Central memory CD8-positive, alpha-beta T cell (primary cell): Measurements from ENCODE around the gene GRIN3A.
"Not testable (repeated sequence)": the region's sequence is repeated elsewhere in the genome, so short reads cannot be mapped to it uniquely, and the experiment has no call there.

Experiments
- ATAC-seq: fragments of 150-1000 bp; cut with Tn5 transposase; replicated peaks from 2 replicates; pipeline ENCODE4 v1.10.0; 2022; ENCODE audit warnings: mild to moderate bottlenecking, moderate FRiP score, moderate number of reproducible peaks; ENCODE audit not compliant: poor library complexity, severe bottlenecking; ENCODE audit errors: extremely low read depth
- DNase-seq, 2 donors: peaks; one replicate each; pipeline ENCODE4 v3.0.0; 2021; ENCODE audit warnings: low spot score in 2 of 2
- H3K27ac Mint-ChIP-seq: one replicate; pipeline ENCODE4 v1.8.0; 2022; ENCODE audit warnings: low read depth, mild to moderate bottlenecking, moderate library complexity, mixed read lengths
- H3K27me3 Mint-ChIP-seq: one replicate; pipeline ENCODE4 v1.8.0; 2022; ENCODE audit warnings: mixed read lengths
- H3K36me3 Mint-ChIP-seq: one replicate; pipeline ENCODE4 v1.8.0; 2022; ENCODE audit warnings: mild to moderate bottlenecking, moderate library complexity, mixed read lengths; ENCODE audit not compliant: insufficient read depth
- H3K4me1 Mint-ChIP-seq: one replicate; pipeline ENCODE4 v1.8.0; 2022; ENCODE audit warnings: mixed read lengths
- H3K4me3 Mint-ChIP-seq: one replicate; pipeline ENCODE4 v1.8.0; 2022; ENCODE audit warnings: mild to moderate bottlenecking, moderate library complexity, mixed read lengths
- H3K9me3 Mint-ChIP-seq: one replicate; pipeline ENCODE4 v1.8.0; 2022; ENCODE audit warnings: mixed read lengths

The GRIN3A gene

DNA sequence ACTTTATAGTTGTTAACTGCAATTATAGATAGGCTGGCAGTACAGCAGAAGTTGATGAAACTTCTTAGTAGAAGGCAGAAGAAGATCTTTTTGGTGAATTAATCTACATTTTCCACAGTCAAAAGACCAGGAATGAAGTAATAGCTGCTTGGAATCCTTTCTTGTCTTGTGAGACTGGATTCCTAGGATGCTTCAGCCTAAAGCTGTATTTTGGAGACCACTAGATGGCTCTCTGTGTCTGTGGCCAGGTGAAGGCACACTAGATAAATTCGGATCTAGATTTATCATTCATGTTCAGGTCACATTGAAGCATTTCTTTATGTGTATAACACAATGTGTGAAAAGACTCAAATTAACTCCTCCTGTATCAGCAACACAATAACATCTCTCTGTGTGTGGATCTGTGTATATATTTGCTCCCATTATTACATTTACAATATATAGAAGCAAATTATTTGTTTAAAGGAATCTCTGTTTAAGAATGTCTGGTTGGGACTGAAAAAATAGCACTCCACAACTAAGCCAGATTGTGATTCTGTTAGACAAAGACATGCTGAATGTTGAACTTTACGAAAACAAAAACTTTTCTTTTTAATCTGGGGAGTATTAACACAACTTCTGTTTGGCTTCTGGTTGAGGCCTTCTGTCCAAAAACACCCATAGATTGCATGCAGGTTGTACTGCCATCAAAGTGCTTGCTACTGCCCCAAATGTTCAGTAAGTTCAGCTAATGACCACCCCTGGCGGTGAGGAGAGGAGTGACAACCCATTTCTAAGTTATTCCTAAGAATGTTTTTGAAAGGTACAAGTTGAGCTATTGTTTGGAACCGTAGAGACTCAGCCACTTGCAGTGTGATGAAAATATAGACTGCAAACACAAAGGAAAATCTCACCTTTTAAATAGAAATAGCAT lies 10.6 kb downstream of the GRIN3A start:
- ATAC-seq: no peak
- Mint-ChIP-seq H3K9me3 (no peaks in the 10 kb centered on the region), H3K4me3 (no peak overlapping the region), H3K4me1 (no peaks in the 10 kb centered on the region), H3K27ac (no peak overlapping the region), H3K36me3 (no peaks in the 10 kb centered on the region), H3K27me3 (no peaks in the 10 kb centered on the region)
- no peak for DNase-seq

DNA sequence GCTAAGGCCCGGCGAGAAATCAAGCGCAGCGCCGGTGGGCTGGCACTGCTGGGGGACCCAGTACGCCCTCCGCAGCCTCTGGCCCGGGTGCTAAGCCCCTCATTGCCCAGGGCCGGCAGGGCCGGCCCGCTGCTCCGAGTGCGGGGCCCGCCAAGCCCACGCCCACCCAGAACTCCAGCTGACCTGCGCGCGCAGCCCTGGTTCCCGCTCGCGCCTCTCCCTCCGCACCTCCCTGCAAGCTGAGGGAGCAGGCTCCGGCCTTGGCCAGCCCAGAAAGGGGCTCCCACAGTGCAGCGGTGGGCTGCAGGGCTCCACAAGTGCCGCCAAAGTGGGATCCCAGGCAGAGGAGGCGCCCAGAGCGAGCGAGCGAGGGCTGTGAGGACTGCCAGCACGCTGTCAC lies 14.2 kb downstream of the GRIN3A start:
- ATAC-seq, H3K27ac Mint-ChIP-seq, DNase-seq, H3K4me3 Mint-ChIP-seq, H3K27me3 Mint-ChIP-seq, H3K36me3 Mint-ChIP-seq, H3K9me3 Mint-ChIP-seq, H3K4me1 Mint-ChIP-seq: not testable (repeated sequence)

DNA sequence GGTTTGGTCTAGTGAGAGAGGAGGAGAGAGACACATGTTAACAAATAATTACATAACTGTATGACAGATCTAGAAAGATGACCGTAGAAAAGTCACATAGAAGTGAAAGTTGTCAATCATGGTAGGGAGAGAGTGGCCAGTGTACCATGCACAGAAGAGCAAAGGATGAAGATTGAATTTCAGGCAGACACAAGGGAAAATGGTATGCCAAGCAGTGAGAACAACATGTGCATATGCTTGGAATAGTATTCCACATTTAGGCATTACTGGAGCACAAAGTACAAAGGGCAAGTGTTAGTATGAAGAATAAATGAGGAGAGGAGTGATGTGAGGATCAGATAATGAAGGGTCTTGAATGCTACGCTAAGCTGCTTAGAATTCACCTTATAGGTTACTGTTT lies 20.3 kb downstream of the GRIN3A start:
- Mint-ChIP-seq H3K36me3 (no peaks in the 10 kb centered on the region), H3K27me3 (no peaks in the 10 kb centered on the region), H3K4me3 (no peak overlapping the region), H3K4me1 (no peaks in the 10 kb centered on the region), H3K27ac (no peak overlapping the region), H3K9me3 (no peaks in the 10 kb centered on the region)
- DNase-seq (no peak), ATAC-seq (no peak)

DNA sequence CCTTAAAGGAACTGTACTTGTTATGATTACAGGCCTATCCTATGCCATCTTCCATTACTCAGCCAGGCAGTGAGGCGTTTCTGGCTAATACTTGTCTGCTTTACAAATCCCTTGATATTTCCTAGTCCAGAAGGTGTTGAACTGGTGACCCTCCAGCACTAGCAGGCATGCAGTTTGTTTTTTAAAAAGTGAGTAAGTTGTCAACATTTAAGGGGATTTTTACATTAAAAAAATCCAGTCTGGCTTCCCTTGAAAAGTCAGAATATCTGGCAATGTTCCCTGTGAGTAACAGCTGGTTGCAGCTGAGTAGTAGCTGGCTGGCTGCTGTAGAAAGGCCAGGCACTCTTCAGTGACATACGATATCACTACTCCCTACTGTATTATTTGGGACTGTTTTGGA lies 21.8 kb downstream of the GRIN3A start:
- DNase-seq: no peak
- Mint-ChIP-seq H3K27me3 (peaks cover 12% of the 10 kb centered on the region), H3K36me3 (no peaks in the 10 kb centered on the region), H3K27ac (no peak overlapping the region), H3K4me1 (no peaks in the 10 kb centered on the region), H3K9me3 (no peaks in the 10 kb centered on the region), H3K4me3 (no peak overlapping the region)
- ATAC-seq: no peak

DNA sequence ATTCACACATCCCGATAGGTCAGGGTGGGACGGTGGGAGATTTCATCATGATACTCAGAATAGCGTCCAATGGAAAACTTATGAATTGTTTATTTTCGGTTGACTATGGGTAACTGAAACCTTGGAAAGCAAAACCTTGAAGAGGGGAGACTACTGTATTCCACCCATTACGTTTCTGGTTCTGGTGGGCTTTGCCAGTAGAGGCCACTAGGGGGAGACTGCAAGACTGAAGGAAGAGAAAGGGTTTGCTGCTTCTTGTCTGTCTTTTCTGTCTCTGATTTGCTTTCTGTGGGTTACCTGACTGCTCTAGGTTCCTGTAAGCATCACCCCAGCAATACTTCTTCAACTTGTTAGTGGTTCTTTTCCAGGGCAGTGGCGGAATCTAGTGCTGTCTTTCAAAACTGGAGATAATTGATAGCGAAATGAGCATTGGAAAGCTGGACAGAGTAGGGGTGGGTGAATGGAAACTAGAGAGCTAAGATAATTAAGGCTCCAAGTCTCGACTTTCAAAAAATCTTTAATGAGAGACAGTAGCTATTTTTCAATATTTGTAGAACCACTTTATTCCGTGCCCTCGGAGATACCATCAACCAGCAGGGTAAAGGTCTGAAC lies 27.0 kb downstream of the GRIN3A start:
- no peak for ATAC-seq

DNA sequence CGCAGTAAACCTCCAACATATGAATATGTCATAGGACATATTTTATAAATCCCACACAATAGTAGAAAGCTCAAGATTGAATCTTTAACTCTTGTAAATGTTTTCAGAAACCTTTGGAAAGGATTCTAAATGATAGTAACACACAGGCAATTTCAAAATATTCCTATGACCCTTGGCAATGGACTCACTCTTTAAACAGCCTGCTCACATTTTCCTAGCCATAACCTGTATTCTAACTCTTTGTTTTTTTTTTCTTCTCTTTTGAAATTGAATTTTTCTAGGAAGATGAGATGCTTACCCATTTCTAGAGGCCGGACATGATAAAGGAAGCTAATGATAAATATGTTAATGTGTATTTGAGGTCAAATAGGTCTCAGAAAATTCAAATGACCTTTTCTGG lies 29.6 kb downstream of the GRIN3A start:
- Mint-ChIP-seq H3K27me3 (peaks cover 46% of the 10 kb centered on the region), H3K27ac (no peak overlapping the region), H3K4me1 (no peaks in the 10 kb centered on the region), H3K9me3 (no peaks in the 10 kb centered on the region), H3K36me3 (no peaks in the 10 kb centered on the region), H3K4me3 (no peak overlapping the region)
- DNase-seq: no peak
- ATAC-seq: no peak

More for the DNA sequence above, 27.0 kb downstream of the GRIN3A start:
- Mint-ChIP-seq H3K36me3 (no peaks in the 10 kb centered on the region), H3K9me3 (no peaks in the 10 kb centered on the region), H3K27me3 (peaks cover 27% of the 10 kb centered on the region), H3K4me1 (no peaks in the 10 kb centered on the region), H3K27ac (no peak overlapping the region), H3K4me3 (no peak overlapping the region)
- DNase-seq: no peak

DNA sequence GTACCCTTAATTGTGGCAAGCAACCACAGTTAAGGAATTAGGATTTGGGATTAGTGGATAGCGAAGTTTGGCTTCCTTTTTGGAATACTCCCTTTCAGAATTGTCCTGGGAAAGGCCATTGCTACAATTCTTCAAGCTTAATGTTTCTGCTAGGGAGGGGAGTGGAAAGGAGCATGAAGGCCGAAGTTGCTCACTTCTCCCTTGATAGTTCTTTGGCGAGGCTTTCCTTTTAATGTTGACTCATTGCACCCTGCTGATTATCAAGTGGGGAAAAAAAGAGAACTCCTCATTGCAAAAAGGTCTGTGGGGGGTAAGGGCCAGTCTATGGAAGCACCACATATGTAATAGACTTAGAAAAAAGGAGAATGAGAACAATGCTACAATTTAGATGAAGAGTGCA lies 30.7 kb downstream of the GRIN3A start:
- ATAC-seq (no peak), DNase-seq (no peak)
- no peaks in the 10 kb centered on the region for H3K4me1 Mint-ChIP-seq
- H3K36me3 Mint-ChIP-seq: no peaks in the 10 kb centered on the region
- no peak overlapping the region for H3K4me3 Mint-ChIP-seq
- H3K27ac Mint-ChIP-seq: no peak overlapping the region
- H3K9me3 Mint-ChIP-seq: no peaks in the 10 kb centered on the region
- H3K27me3 Mint-ChIP-seq: peaks cover 43% of the 10 kb centered on the region

DNA sequence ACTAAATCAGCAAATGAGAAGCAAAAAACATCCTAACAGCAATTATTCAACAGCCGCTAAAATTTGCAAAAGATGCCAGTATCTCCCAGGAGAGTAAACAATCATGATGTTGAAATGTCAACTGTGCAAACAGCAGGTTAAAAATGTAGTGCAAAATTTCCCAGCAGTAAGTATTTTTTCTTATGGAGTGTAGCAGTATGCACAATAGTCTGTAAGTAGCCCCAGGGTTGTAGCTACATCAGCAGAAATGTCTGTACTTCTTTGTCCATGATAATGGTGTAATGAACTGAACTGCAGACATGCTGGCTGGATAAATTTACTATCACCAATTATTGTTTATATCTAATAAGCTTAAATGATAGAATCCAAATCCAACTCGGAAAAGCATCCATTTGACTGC lies 31.4 kb downstream of the GRIN3A start:
- Mint-ChIP-seq H3K4me1 (no peaks in the 10 kb centered on the region), H3K9me3 (no peaks in the 10 kb centered on the region), H3K27ac (no peak overlapping the region), H3K4me3 (no peak overlapping the region), H3K27me3 (peaks cover 36% of the 10 kb centered on the region), H3K36me3 (no peaks in the 10 kb centered on the region)
- ATAC-seq (no peak), DNase-seq (no peak)

DNA sequence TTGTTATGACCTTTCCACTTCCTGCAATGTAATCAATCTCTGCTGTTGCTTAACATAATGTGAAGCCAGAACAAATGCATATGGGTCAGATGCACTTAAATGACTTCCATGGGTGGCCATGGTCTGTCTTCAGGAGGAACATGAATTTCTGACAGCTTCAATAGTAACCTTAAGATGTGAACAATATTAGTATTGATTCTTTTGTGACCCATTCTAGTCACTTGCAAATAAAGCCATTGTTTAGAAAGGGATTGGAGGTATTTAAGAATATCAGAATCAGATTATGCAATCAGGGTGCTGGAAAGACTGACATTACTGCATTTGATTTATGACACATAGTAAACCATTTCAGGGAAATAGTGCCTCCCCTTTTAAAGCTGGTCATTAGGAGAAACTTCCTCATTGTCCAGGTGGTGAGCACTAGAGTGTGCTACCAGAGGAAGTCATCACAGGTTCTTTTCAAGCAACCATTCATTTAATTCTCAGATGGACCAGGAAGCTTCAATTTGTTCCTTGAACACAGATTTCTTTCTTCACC lies 32.1 kb downstream of the GRIN3A start:
- DNase-seq: no peak
- Mint-ChIP-seq H3K9me3 (no peaks in the 10 kb centered on the region), H3K4me1 (no peaks in the 10 kb centered on the region), H3K27ac (no peak overlapping the region), H3K27me3 (peaks cover 34% of the 10 kb centered on the region), H3K4me3 (no peak overlapping the region), H3K36me3 (no peaks in the 10 kb centered on the region)
- ATAC-seq: no peak

DNA sequence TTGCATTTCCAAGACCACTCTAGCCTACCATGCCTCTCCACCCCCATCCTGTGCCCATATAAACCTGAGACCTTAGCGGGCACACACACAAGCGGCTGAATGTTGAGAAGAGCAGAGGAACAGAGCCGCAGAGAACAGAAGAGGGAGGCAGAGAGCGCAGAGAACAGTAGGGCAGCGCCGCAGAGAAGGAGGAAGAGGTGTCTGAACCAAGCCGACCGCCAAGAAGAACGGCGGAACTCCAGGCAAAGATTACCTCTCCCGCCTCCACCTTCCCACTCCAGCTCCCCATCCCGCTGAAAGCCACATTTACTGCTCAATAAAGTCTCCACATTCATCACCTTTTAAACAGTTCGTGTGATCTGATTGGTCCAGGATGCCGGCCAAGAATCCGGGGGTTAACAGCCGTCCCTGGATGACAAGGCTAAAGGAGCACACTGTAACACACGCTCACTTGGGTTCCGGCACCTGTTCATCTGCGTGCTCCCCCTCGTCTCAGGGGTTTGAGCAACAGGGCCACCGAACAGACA lies 33.2 kb downstream of the GRIN3A start:
- ATAC-seq (no peak), DNase-seq (no peak)
- Mint-ChIP-seq H3K27me3 (peaks cover 34% of the 10 kb centered on the region), H3K9me3 (no peaks in the 10 kb centered on the region), H3K27ac (no peak overlapping the region), H3K4me3 (no peak overlapping the region), H3K4me1 (no peaks in the 10 kb centered on the region), H3K36me3 (no peaks in the 10 kb centered on the region)

DNA sequence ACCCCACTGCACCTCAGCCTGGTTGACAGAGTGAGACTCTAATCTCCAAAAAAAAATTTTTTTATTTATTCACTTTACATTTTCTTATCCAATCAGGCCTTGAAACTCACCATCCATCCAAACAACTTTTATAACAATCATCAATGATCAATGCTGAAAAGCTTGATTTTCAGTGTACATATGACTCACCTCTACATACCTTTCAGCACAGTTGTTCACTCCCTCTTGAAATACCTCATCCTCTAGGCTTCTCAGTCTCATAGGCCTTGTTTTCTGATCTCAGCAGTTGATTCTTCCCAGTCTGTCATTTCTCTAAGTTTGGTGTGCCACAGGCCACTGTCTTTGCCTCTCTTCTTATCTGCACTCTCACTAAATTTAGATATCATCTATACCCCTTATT lies 36.2 kb downstream of the GRIN3A start:
- Mint-ChIP-seq H3K4me1 (no peaks in the 10 kb centered on the region), H3K27me3 (peaks cover 19% of the 10 kb centered on the region), H3K9me3 (no peaks in the 10 kb centered on the region), H3K27ac (no peak overlapping the region), H3K36me3 (no peaks in the 10 kb centered on the region), H3K4me3 (no peak overlapping the region)
- DNase-seq (no peak), ATAC-seq (no peak)

DNA sequence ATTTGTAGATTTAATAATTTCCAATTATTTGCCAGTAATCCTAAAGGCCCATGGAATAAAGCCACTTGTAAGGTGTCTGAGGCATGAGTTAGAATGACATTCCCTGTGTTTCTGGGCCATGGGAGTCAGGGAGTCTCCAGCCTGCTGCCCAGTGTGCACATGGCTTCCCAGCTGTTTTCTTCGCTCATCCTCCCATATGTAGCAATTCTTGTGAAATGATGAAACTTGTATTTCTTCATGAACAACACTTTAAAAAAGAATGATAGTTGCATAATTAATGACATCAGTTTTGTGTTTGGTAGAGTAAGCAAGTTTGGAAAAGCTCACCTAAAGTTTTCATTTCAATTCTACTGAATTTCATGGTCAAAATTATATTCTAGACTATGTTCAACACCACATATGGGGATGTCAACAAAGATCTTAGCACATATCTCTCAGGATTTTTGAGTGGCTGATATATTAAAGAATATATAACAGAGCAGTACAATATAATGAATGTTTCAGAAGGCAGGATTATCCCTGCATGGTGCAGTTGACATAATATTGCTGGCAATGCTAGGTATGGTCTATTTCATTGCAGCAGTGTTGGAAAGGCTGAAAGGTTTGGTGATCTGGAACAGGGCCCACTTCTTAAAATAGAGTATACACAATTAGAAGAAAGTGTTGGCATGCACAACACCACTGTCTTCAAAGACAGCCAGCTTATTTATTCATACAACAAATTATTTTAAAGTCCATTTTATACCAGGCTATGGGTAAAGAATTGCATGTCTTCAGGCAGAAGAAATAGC lies 44.7 kb downstream of the GRIN3A start:
- Mint-ChIP-seq H3K27ac (no peak overlapping the region), H3K4me3 (no peak overlapping the region), H3K9me3 (no peaks in the 10 kb centered on the region), H3K36me3 (no peaks in the 10 kb centered on the region), H3K27me3 (no peaks in the 10 kb centered on the region), H3K4me1 (no peaks in the 10 kb centered on the region)
- ATAC-seq (no peak), DNase-seq (no peak)
